Activated CD4-positive, alpha-beta T cell treated with anti-CD3 and anti-CD28 coated beads, Interleukin-2, amount 50 U/mL, for 4 hours (primary cell): ENCODE measurements around the gene PXMP4.

Experiments
- DNase-seq, 2 experiments: peaks; one replicate each; pipeline ENCODE4 v3.0.0-alpha.2; 2020

Gene PXMP4

DNA sequence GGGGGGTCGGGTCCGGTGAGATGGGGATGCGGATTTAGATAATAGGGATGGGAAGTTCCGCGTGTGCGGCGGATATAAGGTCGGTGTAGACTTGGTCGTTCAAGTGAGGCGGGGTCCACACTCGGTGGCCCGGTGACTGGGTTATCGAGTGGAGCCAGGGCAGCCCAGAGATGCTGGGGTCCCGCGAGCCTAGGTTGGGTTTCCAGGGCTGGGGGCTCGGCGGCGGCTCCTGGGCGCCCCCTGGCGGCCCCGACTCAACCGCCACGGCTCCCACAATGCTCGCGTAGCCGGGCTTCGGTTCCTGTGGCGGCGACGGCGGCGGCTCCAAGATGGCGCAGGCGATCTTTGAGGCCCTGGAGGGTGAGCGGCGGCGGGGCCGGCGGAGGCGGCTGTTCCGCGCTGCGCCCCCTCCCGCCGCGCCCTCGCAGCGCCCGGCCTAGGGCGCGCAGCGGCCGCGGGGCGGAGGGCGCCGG, 11.6 kb upstream of the PXMP4 start, which contains the start of gene ZNF341:
TSS of gene ZNF341 (plus strand) at position 304 of the 473 bp plus-strand sequence. CDS start at position 330, 26 bp downstream.
- DNase-seq = peak; percentile 82 to 88

DNA sequence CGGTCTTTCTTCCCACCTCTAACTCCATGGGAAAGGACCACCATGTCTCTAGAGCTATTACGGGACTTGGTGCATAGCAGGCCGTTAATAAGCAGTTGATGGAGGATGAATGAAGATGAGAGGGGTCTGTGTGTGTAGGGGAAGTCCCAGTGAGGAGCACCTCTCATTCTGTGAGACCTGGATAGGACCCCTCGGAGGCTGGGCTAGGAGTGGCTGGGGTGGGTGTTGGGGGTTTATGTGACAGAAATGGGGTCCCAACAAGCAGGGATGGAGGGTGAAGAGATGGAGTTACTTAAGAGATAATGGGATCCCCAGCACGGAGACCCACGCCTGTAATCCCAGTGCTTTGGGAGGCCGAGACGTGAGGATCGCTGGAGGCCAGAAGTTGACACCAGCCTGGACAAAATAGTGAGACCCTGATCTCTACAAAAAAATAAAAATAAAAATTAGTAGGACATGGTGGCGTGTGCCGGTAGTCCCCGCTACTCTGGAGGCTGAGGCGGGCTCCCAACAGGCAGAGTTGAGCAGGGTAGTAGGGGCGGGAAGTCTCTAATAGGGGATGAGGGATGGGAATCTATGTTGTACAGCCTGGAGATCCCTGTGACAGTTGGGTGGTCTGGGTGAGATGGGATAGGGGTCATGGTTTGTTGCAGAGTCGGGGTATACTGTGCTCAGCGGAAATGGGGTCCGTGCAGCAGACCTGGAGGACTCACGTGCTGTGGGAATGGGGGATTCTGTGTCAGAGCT, 11.0 kb upstream of the PXMP4 start:
- DNase-seq = no peak

GRCh38 chr20:33729101-33729500, 9.0 kb upstream of the PXMP4 start:
- no peak for DNase-seq

DNA sequence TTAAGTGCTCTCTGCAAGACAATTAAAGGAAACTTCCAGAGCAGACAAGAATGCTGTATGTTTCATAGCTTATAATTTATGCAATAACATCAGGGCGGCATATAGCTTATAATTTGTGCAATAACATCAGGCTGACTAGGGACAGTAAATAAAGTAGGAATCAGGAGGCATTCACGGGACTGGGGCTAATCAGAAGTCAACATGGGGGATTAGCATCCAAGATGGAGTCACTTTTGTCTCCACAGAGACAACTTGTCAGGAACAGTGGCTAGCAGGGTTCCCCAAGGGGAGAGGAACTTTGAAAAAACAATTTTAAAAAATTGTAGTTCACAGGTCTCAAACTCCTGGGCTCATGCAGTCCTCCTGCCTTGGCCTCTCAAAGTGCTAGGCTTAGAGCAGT, 8.4 kb upstream of the PXMP4 start:
- no peak for DNase-seq

DNA sequence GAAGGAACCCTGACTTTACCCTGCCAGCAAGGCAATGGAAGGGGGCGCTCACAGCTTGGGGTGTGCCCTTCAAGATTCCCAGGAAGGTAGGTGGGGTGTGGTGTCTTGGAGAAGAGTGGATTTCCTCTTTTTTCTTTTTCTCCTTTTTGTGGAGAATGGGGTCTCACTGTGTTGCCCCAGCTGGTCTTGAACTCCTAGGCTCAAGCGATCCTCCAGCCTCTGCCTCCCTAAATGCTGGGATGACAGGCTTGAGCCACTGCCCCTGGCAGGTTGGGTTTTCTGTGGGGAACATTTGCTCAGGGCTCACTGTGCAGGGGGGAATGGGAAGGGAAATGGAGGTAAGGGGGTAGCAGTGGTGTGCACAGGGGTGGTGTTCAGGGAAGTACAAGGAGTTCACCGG, 7.7 kb upstream of the PXMP4 start:
- DNase-seq = no peak

GRCh38 chr20:33727115-33727479, 7.0 kb upstream of the PXMP4 start:
- no peak for DNase-seq

DNA sequence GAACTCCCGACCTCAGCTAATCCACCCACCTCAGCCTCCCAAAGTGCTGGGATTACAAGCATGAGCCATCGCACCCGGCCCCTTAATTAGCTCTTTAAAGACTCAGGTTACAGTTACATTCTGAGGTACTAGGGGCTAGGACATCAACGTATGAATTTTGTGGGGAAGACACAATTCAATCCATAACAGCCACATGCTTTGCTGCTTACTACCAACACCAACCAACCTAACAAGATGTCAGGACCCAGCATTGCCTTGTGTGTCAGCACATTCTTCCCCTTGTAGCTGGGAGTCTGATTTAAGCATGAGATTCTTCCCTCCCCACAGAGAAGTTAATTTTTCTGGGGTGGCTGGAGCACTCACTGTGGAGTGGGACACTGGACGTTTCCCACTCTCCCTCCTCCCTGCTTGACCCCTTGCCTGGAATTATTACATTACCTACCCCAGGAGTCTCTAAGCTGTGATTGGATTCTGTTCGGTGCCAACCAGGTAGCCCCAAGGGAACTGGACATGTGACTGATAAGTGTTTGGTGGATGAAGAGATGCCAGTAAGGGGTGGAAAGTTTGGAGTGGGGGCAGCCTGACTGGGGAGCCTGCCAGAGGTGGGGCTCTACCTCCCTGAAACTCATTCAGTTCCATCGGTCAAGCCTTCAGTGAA, 5.6 kb upstream of the PXMP4 start:
- DNase-seq = no peak

GRCh38 chr20:33724439-33725094, 4.5 kb upstream of the PXMP4 start:
- DNase-seq = no peak

DNA sequence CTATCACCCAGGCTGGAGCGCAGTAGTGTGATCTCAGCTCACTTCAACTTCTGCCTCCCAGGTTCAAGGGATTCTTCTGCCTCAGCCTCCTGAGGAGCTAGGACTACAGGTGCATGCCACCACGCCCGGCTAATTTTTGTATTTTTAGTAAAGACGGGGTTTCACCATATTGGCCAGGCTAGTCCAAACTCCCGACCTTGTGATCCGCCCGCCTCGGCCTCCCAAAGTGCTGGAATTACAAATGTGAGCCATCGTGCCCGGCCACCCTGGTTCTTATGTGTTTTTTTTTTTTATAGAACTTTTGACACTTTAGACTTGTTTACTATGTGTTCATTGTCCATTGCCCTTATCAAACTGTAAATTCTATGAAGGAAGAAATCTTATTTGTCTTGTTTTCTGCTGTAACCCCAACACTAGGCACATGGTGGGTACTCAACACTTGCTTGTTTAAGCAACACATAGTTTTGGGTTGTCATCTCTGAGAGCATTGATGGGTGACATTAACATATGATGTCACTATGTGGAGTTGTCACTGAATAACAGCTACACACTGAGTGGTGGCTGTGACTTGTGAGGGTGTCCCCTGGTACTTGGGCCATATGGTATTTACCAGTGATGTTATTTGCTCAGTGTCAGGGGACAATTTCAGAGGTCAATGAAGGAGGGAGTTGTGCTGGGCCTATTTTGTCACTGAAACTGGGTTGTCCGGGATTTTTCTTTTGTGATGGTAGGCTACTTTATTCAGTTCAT, 1.5 kb upstream of the PXMP4 start:
- no peak for DNase-seq

DNA sequence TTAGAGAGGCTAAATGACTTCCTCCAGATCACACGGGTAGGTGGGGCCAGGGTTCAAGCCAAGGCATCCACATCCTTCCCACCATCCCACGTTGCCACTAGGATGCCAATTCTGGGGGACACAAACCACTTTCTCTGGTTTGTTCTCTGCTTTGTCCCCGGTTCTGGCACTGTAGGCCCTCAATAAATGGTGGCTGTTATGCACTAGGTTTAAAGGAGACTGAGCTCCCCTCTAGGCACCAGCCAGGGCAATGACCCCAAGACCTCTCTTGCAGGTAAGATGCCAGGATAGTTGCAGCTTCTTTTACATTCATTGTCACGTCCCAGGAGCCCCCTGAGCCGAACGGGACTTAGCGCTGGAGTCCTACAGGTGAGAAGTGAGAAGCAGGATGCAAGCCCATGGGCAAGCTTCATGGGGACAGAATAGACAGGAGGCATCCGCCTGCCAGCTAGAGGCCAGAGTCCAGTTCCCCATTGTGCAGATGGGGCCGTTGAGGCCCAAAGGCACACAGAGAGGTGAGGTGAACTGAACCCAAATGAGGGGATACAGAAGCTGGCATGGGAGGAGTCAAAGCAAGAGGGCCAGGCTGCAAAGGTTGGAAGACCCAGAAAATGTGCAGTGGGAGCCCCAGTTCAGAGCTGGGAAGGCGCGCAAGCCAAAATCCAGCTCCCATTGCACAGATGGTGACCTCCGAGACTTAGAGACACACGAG, 677 bp downstream of the PXMP4 start:
- no peak for DNase-seq

DNA sequence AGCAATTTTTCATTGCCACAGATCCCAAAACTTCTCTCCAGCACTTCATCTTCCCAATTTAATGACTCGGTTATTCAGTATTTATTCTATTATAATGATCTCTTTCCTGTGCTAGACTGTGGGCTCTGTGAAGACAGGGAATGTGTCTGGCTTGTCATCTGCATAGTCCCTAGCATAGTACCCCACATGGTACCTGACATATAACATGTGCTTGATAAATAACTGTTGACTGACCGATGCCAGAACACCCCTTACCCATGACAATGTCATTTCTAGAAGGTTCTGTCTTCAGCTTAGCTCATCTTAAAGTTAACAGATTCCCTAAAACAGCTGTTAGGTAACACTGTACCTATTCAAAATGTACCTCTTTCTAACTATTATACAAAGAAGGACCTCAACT, 3.6 kb downstream of the PXMP4 start:
- no peak for DNase-seq

GRCh38 chr20:33713865-33714367, 6.2 kb downstream of the PXMP4 start:
- no peak for DNase-seq

- DNase-seq = no peak
Measured at GRCh38 chr20:33711446-33711738, 8.7 kb downstream of the PXMP4 start.

DNA sequence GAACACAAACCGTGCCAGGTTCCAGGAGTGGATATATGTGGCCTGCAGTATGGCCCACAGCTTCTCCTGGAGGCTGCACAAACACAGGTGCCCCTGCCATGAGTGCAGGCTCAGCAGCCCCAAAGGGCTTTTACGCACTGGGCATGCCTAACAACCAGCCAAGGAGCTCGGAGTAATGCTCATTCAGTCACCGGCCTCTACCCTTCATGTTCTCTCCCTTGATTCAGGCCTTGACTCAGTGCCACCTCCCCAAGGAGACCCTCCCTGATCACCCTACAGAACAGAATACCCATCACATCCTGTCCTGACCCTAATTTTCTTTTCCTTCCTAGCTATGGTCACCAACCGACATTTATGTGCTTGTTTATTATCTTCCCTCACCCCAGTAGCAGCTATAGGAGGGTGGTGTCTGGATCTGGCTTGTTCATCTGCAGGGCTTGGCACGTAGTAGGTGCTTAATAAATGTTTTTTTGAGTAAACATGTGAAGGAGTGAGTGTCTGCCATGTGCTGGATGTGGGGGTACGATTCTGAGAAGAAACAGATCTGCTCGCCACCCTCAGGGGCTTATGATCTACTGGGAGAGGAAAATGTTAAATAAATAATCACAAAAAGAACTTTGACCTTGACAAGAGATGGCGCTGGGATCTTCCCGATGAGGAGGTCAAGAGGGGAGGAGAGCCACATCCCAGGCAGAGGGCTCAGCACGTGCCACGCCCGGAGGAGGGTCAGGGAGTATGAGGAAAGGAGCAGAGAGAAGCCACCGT, 9.2 kb downstream of the PXMP4 start:
- DNase-seq = no peak

- DNase-seq = no peak
Measured at GRCh38 chr20:33709905-33710541, 10.1 kb downstream of the PXMP4 start.

- DNase-seq = no peak
Measured at GRCh38 chr20:33709398-33709797, 10.7 kb downstream of the PXMP4 start.

DNA sequence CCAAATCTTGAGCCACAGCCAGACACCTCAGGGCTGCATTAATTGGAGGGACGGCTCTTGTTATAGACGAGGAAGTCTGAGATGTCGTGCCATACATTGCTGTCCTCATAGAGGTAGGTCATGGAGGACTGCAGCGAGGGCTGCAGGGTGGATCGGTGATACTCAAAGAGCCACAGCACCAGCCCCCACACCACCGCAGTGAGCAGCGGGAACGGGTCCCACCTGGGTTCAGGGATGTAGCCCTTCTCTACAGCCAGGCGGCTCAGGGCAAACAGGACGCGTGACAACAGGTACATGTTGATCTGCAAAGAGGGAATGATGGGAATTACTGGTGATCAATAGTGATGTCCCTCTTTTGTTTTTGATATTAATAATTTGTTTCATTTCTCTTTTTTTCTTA, 12.4 kb downstream of the PXMP4 start:
- no peak for DNase-seq

GRCh38 chr20:33704197-33704924, 15.7 kb downstream of the PXMP4 start:
- DNase-seq = no peak

DNA sequence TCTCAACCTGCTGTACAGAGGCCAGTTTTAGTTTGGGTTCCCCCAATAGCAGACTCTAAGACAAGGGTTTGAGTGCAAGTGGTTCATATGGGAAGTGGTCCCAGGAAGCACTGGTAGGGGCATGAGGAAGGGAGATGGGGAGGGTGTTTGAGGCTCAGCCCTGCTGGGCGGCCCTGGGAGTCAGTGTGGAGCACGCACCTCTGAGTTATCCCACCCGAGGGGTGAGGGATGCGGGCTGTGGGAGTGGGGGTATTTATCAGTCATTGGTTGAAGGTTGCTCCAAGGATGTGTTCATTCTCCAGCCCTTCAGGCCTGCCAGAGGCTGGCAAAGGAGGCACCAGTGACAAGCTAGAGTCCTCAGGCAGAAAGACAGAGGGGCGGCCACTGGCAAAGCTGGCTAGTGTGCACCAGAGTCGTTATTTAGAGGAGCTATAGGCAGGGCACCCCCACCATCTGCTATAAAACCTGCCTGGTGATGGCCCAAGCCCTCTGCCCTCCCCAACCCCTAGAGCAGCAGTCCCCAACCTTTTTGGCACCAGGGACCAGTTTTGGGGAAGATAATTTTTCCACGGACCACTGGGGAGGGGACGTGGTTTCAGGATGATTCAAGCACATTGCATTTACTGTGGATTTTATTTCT, 16.5 kb downstream of the PXMP4 start:
- DNase-seq = no peak

DNA sequence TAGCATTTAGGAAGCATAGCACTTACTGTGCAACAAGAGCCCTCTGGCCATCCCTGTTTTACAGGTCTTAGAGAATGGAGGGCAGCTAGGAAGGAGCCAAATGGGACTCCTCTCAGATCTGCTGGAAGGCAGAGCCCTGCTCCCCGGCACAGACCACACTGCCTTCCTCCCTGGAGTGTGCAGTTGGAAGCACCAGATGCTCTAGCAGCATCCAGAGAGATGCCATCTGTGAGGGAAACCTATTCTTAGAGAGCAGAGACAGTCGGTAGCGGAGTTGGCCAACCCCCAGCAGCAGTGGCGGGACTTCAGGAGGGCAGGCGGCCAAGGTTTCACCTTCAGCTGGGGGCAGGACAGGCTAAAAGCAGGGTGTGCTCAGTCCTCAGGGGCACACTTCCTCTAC, 17.2 kb downstream of the PXMP4 start:
- DNase-seq = no peak
